Sigmoid colon (tissue), 7 donors: Measurements from ENCODE around the gene DUS1L. TPM values are rescaled to one million over a fixed set of nuclear protein-coding genes. Genes with fewer than 3 reads are reported as not detected.

ENCODE experiments used
- DNase-seq: peaks from one replicate; pipeline ENCODE4 v3.0.0-alpha.2; 2019
- H3K27ac ChIP-seq, 4 donors: fragments of 200-600 bp; sonication (generic); one replicate each; pipeline ENCODE4 v1.5.1; 2016 to 2019; ENCODE audit warnings: mild to moderate bottlenecking in 1 of 4
- H3K27me3 ChIP-seq, 3 donors: fragments of 200-600 bp; sonication (generic); one replicate each; pipeline ENCODE4 v1.5.1; 2019; ENCODE audit warnings: mild to moderate bottlenecking in 1 of 3
- H3K36me3 ChIP-seq, 4 donors: fragments of 200-600 bp; sonication (generic); one replicate each; pipeline ENCODE4 v1.5.1; 2016 to 2019
- H3K4me1 ChIP-seq, 4 donors: fragments of 200-600 bp; sonication (generic); one replicate each; pipeline ENCODE4 v1.5.1; 2017 to 2019
- H3K4me3 ChIP-seq, 4 donors: fragments of 200-600 bp; sonication (generic); one replicate each; pipeline ENCODE4 v1.5.1; 2017 to 2019; ENCODE audit warnings: mild to moderate bottlenecking in 2 of 4, moderate library complexity in 1 of 4
- H3K9me3 ChIP-seq, 4 donors: fragments of 200-600 bp in 3 of 4; sonication (generic) in 3 of 4; one replicate each; pipeline versions ENCODE4 v1.5.1 to v1.6.1; 2013 to 2019
- CTCF ChIP-seq, 4 experiments: fragments of 450-650 bp in 3 of 4; fragments of 200-600 bp in 1 of 4; IDR thresholded peaks; one replicate each; pipeline ENCODE4 v1.5.1; 2016 to 2019; ENCODE audit warnings: antibody characterized with exemption in 4 of 4, mild to moderate bottlenecking in 3 of 4, moderate library complexity in 2 of 4
- EP300 ChIP-seq, 4 donors: sonication (generic); formaldehyde crosslinking; IDR thresholded peaks; one replicate each; pipeline ENCODE4 v1.6.1; 2017; ENCODE audit warnings: antibody characterized with exemption in 4 of 4
- POLR2A ChIP-seq, 2 donors: fragments of 450-650 bp; IDR thresholded peaks; one replicate each; pipeline ENCODE4 v1.6.1; 2016; ENCODE audit warnings: antibody characterized with exemption in 2 of 2, mild to moderate bottlenecking in 2 of 2, moderate library complexity in 2 of 2
- POLR2AphosphoS5 ChIP-seq, 4 donors: sonication (generic); formaldehyde crosslinking; IDR thresholded peaks; one replicate each; pipeline ENCODE4 v1.6.1; 2017; ENCODE audit warnings: antibody characterized with exemption in 4 of 4
- WGBS, 2 donors: extraction: QIAGEN DNeasy Blood & Tissue Kit; methylation state at CpG; one replicate each; pipeline ENCODE4 v1.1.7; 2013; 5-methylcytosine and 5-hydroxymethylcytosine counted together
- intact Hi-C: fragments of 100-400 bp; cut with DNase I; formaldehyde crosslinking; loops from one replicate; pipeline ENCODE4 v1.15.1; 2023
- polyA plus RNA-seq, 3 donors: library from polyadenylated mRNA; stranded (reverse); fragments of 200-250 nt; gene quantifications; one replicate each; pipeline ENCODE4 v1.2.3, GENCODE V29; 2013
- total RNA-seq, 4 donors: library from RNA; depleted of rRNA; stranded (reverse); fragments of >200 nt; gene quantifications; one replicate each; pipeline ENCODE4 v1.1.0, GENCODE V29; 2016
- donor health status: healthy with polysubstance abuse.
- donor health status: Bipolar disorder and iron deficiency.
- donor health status: healthy.

The DUS1L gene
- total and polyA plus RNA-seq, 7 donors: 31.3 to 119 (median 68.5) TPM

DNA sequence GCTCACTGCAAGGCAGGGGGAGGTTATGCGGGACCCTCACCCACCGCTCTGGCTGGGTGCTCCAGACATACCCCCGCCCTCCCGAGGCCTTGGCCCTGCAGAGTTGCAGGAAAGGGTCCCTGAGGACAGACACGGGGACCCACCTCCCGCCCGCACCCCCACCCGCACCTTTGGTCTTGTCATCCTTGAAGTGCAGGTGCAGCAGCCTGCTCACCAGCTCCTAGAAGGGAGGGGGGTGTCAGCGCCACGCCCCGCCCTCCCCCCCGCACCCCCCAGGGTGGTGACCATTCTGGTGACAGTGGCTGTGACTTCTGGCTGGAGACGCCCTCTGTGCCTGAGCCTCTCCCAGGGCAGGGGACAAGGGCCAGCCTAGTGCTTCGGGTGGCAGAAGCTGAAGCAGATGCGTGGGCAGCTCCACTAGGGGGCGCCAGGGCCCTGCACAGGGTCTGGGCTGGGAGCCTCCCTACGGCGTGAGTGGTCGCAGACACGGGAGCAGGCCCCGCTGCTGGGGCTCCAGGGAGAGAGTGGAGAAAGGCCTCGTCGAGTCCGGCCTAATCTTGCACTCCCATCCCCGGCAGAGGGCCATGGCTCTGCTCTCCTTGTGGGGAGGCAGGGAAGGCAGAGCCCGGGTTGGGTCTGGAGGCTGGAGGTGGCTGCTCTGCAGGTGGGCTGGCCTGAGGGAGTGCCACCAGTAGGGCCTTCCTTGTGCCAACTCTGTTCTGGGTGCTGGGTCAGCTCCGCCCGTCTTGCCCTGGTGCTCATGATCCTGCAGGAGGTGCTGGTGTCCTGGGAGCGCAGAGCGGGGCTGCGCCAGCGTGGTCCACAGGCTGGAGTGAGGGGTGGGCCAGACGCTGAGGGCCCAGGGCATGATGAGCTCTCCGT lies 45.7 kb downstream of the DUS1L start:
- Histone ChIP-seq H3K27me3 (no peaks in the 10 kb centered on the region), H3K4me3 (no peak overlapping the region), H3K27ac (no peak overlapping the region), H3K9me3 (no peaks in the 10 kb centered on the region), H3K36me3 (peaks cover 0 to 18% (median 0%) of the 10 kb centered on the region in 4 donors), H3K4me1 (peaks cover 0 to 40% (median 32%) of the 10 kb centered on the region in 4 donors)
- TF ChIP-seq POLR2A (IDR thresholded peaks at IDR 0.05) (no peak), CTCF (IDR thresholded peaks at IDR 0.05) (peak; percentile 21 to 59 (median 49))
- no peak for DNase-seq
- 57 to 68% methylated on average over 34 of the region's 34 CpGs for WGBS, 2 donors
- intact Hi-C loops: loop anchor here (5.0 kb wide), 1 partner anchor 43 kb away; the partner anchor contains the start of gene ASPSCR1

GRCh38 chr17:82018989-82019689 lies 46.5 kb downstream of the DUS1L start:
- 91 to 92% methylated on average over 33 of the region's 33 CpGs for WGBS, 2 donors
- intact Hi-C loops: no loop called here
- no peak for DNase-seq
- Histone ChIP-seq H3K27me3 (no peaks in the 10 kb centered on the region), H3K27ac (no peak overlapping the region), H3K4me3 (no peak overlapping the region), H3K9me3 (no peaks in the 10 kb centered on the region), H3K4me1 (peaks cover 0 to 39% (median 31%) of the 10 kb centered on the region in 4 donors), H3K36me3 (peaks cover 0 to 18% (median 0%) of the 10 kb centered on the region in 4 donors)
- TF ChIP-seq POLR2A (IDR thresholded peaks at IDR 0.05) (no peak), EP300 (IDR thresholded peaks at IDR 0.05) (no peak), POLR2AphosphoS5 (IDR thresholded peaks at IDR 0.05) (no peak)

DNA sequence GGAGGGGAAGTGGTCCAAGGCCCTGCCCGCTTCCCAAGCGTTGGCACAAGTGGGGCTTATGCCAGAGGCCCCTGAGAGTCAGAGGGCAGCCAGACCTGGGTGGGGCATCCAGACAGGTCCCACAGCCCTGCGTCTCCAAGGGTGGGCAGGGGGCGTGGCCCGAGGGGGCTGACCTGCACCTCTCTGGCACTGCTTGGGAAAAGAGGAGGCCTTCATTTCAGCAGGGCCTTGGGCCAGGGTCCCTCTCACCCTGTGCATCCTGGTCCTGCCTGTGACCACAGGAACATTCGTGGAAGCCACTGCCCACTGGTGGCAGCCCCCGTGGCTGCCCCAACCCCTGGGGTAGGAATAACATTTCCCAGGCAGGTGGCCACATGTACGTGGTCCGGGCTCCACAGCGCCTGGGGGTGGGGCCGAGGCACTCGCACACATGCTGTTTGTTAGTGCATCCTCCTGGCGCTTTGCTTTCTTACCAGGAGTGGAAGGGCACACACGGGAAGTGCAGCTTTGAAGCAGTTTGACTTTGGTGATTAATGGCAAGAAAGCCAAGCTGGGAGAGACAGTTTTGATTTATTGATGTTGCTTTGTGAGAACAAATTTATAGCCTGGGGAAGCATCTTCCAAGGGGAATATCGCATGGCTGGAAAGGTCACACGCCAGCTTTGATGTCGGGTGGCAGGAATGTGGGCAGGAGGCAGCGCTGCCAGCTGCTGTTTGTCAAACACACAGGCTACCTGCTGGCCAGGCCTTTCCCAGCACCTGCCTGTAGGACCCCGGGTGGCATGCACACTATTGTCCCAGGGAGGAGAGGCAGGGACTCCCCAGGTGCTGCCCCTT lies 47.2 kb downstream of the DUS1L start:
- H3K36me3 ChIP-seq: peaks cover 0 to 18% (median 0%) of the 10 kb centered on the region in 4 donors
- no peaks in the 10 kb centered on the region for H3K9me3 ChIP-seq
- 69 to 82% methylated on average over 19 of the region's 19 CpGs for WGBS, 2 donors
- TF ChIP-seq CTCF (IDR thresholded peaks at IDR 0.05) (no peak), POLR2AphosphoS5 (IDR thresholded peaks at IDR 0.05) (no peak), EP300 (IDR thresholded peaks at IDR 0.05) (no peak), POLR2A (IDR thresholded peaks at IDR 0.05) (no peak)
- H3K27me3 ChIP-seq: no peaks in the 10 kb centered on the region
- no peak overlapping the region for H3K4me3 ChIP-seq
- H3K27ac ChIP-seq: no peak overlapping the region
- intact Hi-C loops: no loop called here
- peaks cover 0 to 39% (median 32%) of the 10 kb centered on the region in 4 donors for H3K4me1 ChIP-seq
- no peak for DNase-seq

GRCh38 chr17:82017612-82018151 lies 47.9 kb downstream of the DUS1L start:
- Histone ChIP-seq H3K9me3 (no peaks in the 10 kb centered on the region), H3K4me3 (no peak overlapping the region), H3K27me3 (no peaks in the 10 kb centered on the region), H3K36me3 (peaks cover 0 to 18% (median 0%) of the 10 kb centered on the region in 4 donors), H3K27ac (no peak overlapping the region), H3K4me1 (peaks cover 3 to 46% (median 38%) of the 10 kb centered on the region in 4 donors)
- intact Hi-C loops: no loop called here
- TF ChIP-seq EP300 (IDR thresholded peaks at IDR 0.05) (no peak), POLR2A (IDR thresholded peaks at IDR 0.05) (no peak), CTCF (IDR thresholded peaks at IDR 0.05) (no peak), POLR2AphosphoS5 (IDR thresholded peaks at IDR 0.05) (no peak)
- DNase-seq: no peak
- 74 to 81% methylated on average over 13 of the region's 13 CpGs for WGBS, 2 donors
